Loucy (cell line): ENCODE results near the gene CYBA.

Experiments
- H2AFZ ChIP-seq: fragments of 200-600 bp; sonication (generic); 2 replicates; pipeline ENCODE4 v1.6.0; 2016; ENCODE audit warnings: antibody characterized with exemption, mild to moderate bottlenecking, low read length, moderate library complexity
- H3F3A ChIP-seq: fragments of 200-600 bp; 2 replicates; pipeline ENCODE4 v1.6.0; 2016; ENCODE audit warnings: antibody characterized with exemption, low read depth, mild to moderate bottlenecking
- H3K27me3 ChIP-seq: fragments of 200-600 bp; sonication (generic); 2 replicates; pipeline ENCODE4 v1.6.1; 2014; ENCODE audit warnings: low read length, mild to moderate bottlenecking; ENCODE audit not compliant: insufficient read depth, poor library complexity, severe bottlenecking
- H3K36me3 ChIP-seq: fragments of 200-600 bp; sonication (generic); 2 replicates; pipeline ENCODE4 v1.6.1; 2016; ENCODE audit warnings: low read length; ENCODE audit not compliant: insufficient read depth
- H3K4me1 ChIP-seq: fragments of 200-600 bp; sonication (generic); 2 replicates; pipeline ENCODE4 v1.5.1; 2014; ENCODE audit warnings: low read length, mild to moderate bottlenecking; ENCODE audit not compliant: insufficient read depth, poor library complexity, severe bottlenecking
- H3K4me2 ChIP-seq: fragments of 200-600 bp; sonication (generic); 2 replicates; pipeline ENCODE4 v1.6.0; 2014; ENCODE audit warnings: antibody characterized with exemption, low read length, low read depth, mild to moderate bottlenecking; ENCODE audit not compliant: poor library complexity, severe bottlenecking
- H3K4me3 ChIP-seq: fragments of 200-600 bp; sonication (generic); 2 replicates; pipeline ENCODE4 v1.5.1; 2014; ENCODE audit warnings: low read length, mild to moderate bottlenecking, mixed read lengths; ENCODE audit not compliant: poor library complexity, severe bottlenecking
- H3K79me2 ChIP-seq: fragments of 200-600 bp; sonication (generic); 2 replicates; pipeline ENCODE4 v1.6.1; 2014; ENCODE audit warnings: low read length; ENCODE audit not compliant: insufficient read depth
- H3K9ac ChIP-seq: fragments of 200-600 bp; sonication (generic); 2 replicates; pipeline ENCODE4 v1.6.0; 2014; ENCODE audit warnings: mild to moderate bottlenecking, low read depth, low read length, moderate library complexity; ENCODE audit not compliant: poor library complexity, severe bottlenecking
- H3K9me2 ChIP-seq: fragments of 200-600 bp; sonication (generic); replicated peaks from 2 replicates; pipeline ENCODE4 v1.6.1; 2016; ENCODE audit warnings: low read depth, low read length, mixed read lengths
- H3K9me3 ChIP-seq: fragments of 200-600 bp; sonication (generic); 2 replicates; pipeline ENCODE4 v1.6.1; 2014; ENCODE audit warnings: mild to moderate bottlenecking, antibody characterized with exemption, low read length, low read depth; ENCODE audit not compliant: insufficient read depth
- H4K20me1 ChIP-seq: fragments of 200-600 bp; sonication (generic); 2 replicates; pipeline ENCODE4 v1.6.0; 2014; ENCODE audit warnings: antibody characterized with exemption, low read length, mild to moderate bottlenecking; ENCODE audit not compliant: insufficient read depth, poor library complexity, severe bottlenecking
- CTCF ChIP-seq: fragments of 200-600 bp; sonication (generic); conservative IDR thresholded peaks from 2 replicates; pipeline ENCODE4 v1.5.1; 2014; ENCODE audit warnings: mild to moderate bottlenecking, antibody characterized with exemption, low read length
- EZH2phosphoT487 ChIP-seq: fragments of 200-600 bp; IDR thresholded peaks from 2 replicates; pipeline ENCODE4 v1.6.1; 2018; ENCODE audit warnings: antibody characterized with exemption, mild to moderate bottlenecking, moderate library complexity, borderline replicate concordance

CYBA gene

DNA sequence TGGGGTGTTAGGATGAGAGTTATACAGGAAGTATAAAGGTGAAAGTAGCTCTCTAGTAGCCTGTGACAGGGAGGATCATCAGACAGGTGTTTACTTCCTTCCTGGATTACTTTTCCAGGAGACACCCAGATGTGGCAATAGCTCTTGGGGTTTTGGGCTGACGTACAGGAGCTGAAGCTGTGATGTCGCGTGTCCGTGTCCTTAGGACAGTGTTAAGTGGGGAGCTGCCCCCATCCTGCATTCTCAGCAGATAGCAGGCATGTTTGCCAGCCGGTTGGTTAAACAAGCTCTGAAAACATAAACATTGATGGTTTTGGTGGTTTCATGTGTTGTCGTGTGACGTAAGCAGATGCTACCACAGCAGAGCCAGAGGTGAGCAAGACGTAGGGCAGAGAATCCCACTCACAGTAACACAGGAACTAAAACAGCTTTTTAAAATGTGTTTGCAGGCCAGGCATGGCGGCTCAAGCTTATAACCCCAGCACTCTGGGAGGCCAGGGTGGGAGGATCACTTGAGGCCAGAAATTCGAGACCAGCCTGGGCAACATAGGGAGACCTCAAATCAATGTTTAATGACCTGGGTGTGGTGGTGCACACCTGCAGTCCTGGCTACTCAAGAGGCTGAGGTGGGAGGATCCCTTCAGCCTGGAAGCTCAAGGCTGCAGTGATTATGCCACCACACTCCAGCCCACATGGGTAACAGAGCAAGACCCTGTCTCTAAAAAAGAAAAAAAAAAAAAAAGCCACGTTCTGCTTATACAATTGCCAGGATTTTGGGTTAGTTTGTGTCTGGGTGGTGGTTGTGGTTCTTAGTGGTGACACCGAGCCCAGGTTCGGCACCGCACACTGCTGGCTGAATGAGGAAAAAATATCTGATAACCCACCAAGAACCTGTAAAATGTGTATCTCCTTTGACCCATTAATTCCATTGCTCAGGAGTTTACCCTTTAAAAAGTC, 30.7 kb downstream of the CYBA start:
- H3K36me3 ChIP-seq = peaks cover 28% of the 10 kb centered on the region; the same call in 1 of the 2 replicates
- no peak overlapping the region for H2AFZ ChIP-seq
- no peak overlapping the region for H3K4me2 ChIP-seq

DNA sequence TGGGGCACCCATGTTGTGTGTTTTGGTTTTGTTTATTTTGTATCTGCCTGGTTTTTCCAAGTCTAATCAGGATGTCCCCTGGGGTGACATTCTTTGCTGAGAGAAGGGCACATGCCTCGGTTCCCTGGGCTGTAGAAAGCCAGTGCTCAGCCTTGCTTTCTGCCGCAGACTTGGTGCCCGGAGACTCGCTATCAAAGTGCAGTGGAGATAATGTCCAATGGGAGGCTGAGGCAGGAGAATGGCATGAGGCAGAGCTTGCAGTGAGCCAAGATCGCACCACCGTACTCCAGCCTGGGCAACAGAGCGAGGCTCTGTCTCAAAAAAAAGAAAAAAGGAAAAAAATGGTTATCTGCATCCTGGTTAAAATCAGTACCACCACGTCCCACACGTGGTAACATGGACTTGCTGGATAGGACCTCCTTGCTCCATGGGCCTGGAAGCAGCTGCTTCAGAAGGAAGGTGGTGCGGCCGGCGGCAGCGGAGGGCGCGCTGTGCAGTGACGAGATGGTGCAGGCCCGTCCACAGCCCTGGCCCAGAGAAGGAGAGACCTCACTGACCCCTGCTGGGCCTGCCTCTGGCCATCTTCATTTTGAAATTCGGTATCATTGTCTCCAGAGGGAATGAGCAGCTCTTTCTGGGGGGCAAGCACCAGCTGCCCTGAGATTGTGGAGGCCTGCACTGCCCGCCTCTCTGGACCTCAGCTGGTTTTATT, 31.7 kb downstream of the CYBA start:
- no peaks in the 10 kb centered on the region for H3K4me1 ChIP-seq
- H3K27me3 ChIP-seq = no peaks in the 10 kb centered on the region
- no peak overlapping the region for H3K4me2 ChIP-seq
- H3K4me3 ChIP-seq = no peak overlapping the region
- H2AFZ ChIP-seq = no peak overlapping the region
- H3K9ac ChIP-seq = no peak overlapping the region
- H3F3A ChIP-seq = no peaks in the 10 kb centered on the region
- TF ChIP-seq CTCF = no peak
- no peak for TF ChIP-seq EZH2phosphoT487
- no peaks in the 10 kb centered on the region for H3K79me2 ChIP-seq
- no peaks in the 10 kb centered on the region for H4K20me1 ChIP-seq
- H3K9me3 ChIP-seq = no peaks in the 10 kb centered on the region
- peaks cover 20% of the 10 kb centered on the region; the same call in 1 of the 2 replicates for H3K36me3 ChIP-seq
- H3K9me2 ChIP-seq = no peaks in the 10 kb centered on the region

More for the DNA sequence above, 30.7 kb downstream of the CYBA start:
- H3K4me1 ChIP-seq = no peaks in the 10 kb centered on the region
- H3K79me2 ChIP-seq = no peaks in the 10 kb centered on the region
- H4K20me1 ChIP-seq = no peaks in the 10 kb centered on the region
- TF ChIP-seq CTCF (no peak), EZH2phosphoT487 (no peak)
- H3F3A ChIP-seq = no peaks in the 10 kb centered on the region
- H3K27me3 ChIP-seq = no peaks in the 10 kb centered on the region
- H3K4me3 ChIP-seq = no peak overlapping the region
- H3K9me2 ChIP-seq = no peaks in the 10 kb centered on the region
- no peaks in the 10 kb centered on the region for H3K9me3 ChIP-seq
- no peak overlapping the region for H3K9ac ChIP-seq

DNA sequence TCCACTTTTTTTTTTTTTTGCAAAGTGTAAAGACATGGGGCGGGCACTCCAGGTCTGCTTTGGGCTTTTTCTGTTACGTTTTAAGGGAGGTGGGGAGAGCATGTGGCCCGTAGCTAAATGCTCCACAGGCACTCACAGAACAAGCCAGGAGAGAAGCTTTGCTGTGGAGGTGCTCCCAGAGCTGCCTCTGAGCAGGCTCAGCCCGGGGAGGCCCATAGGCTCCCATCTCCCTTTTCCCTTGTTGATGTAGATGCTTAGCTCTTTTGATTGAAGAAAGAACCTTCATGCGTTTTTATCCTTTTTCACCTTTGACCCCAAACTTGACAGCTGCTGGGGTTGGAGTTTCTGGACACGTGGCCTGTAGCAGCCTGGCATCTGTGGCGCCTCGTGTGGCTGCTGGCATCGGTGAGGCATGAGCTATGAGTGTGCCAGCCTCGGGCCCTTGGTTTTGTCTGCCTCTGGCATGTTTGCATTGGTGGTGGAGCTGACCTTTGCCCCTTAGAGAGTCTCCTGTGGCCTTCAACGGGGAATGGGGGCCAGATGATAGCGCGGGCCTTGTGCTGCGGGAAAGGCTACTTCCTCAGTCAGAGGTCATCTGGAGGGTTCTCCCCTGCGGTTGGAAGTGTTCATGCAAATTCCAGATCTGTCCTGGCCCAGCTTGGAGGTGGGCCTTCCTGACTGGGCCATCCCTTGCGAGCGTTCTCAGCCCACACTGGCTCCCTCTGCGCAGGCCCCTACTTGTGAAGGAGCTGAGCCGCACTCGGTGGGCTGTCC, 32.5 kb downstream of the CYBA start:
- H3F3A ChIP-seq = no peaks in the 10 kb centered on the region
- H4K20me1 ChIP-seq = no peaks in the 10 kb centered on the region
- no peaks in the 10 kb centered on the region for H3K27me3 ChIP-seq
- H3K9ac ChIP-seq = no peak overlapping the region
- TF ChIP-seq EZH2phosphoT487 = no peak
- H3K4me2 ChIP-seq = no peak overlapping the region
- no peaks in the 10 kb centered on the region for H3K9me3 ChIP-seq
- no peaks in the 10 kb centered on the region for H3K4me1 ChIP-seq
- peaks cover 12% of the 10 kb centered on the region; the same call in 1 of the 2 replicates for H3K36me3 ChIP-seq
- no peaks in the 10 kb centered on the region for H3K9me2 ChIP-seq
- no peak overlapping the region for H2AFZ ChIP-seq
- no peak overlapping the region for H3K4me3 ChIP-seq
- no peaks in the 10 kb centered on the region for H3K79me2 ChIP-seq
